GM23338 (cell line): ENCODE results near the gene RAP1GAP. TPM values are rescaled to one million over a fixed set of nuclear protein-coding genes. Genes with fewer than 3 reads are reported as not detected.

Experiments
- ATAC-seq: fragments of 200-7000 bp; cut with Tn5 transposase; 3 replicates; pipeline ENCODE4 v1.9.1; 2020
- DNase-seq: peaks from one replicate; pipeline ENCODE4 v3.0.0-alpha.2; 2015; ENCODE audit warnings: low spot score
- H2AFZ ChIP-seq: fragments of 200-600 bp; sonication (generic); 2 replicates; pipeline ENCODE4 v1.8.0; 2016; ENCODE audit warnings: antibody characterized with exemption, mild to moderate bottlenecking, moderate library complexity
- H3F3A ChIP-seq: fragments of 200-600 bp; sonication (generic); replicated peaks from 2 replicates; pipeline ENCODE4 v1.8.0; 2017; ENCODE audit warnings: antibody characterized with exemption, mixed run types, low read depth
- H3K27ac ChIP-seq: fragments of 200-600 bp; sonication (generic); 2 replicates; pipeline ENCODE4 v1.6.1; 2016; ENCODE audit warnings: low read depth
- H3K27me3 ChIP-seq: fragments of 200-600 bp; sonication (generic); 2 replicates; pipeline ENCODE4 v1.8.0; 2016; ENCODE audit warnings: mild to moderate bottlenecking, mixed run types, moderate library complexity; ENCODE audit not compliant: insufficient read depth
- H3K36me3 ChIP-seq: fragments of 200-600 bp; sonication (generic); 2 replicates; pipeline ENCODE4 v1.8.0; 2016; ENCODE audit warnings: mild to moderate bottlenecking; ENCODE audit not compliant: insufficient read depth
- H3K4me1 ChIP-seq: fragments of 200-600 bp; sonication (generic); 2 replicates; pipeline ENCODE4 v1.8.0; 2016; ENCODE audit warnings: mild to moderate bottlenecking, moderate library complexity; ENCODE audit not compliant: insufficient read depth
- H3K4me2 ChIP-seq: fragments of 200-600 bp; sonication (generic); 2 replicates; pipeline ENCODE4 v1.7.1; 2017; ENCODE audit warnings: mixed run types
- H3K4me3 ChIP-seq: fragments of 200-600 bp; sonication (generic); 2 replicates; pipeline ENCODE4 v1.6.1; 2016; ENCODE audit warnings: mixed run types
- H3K79me2 ChIP-seq: fragments of 200-600 bp; sonication (generic); replicated peaks from 2 replicates; pipeline ENCODE4 v1.8.0; 2017; ENCODE audit warnings: mild to moderate bottlenecking; ENCODE audit not compliant: insufficient read depth
- H3K9me2 ChIP-seq: fragments of 200-600 bp; sonication (generic); 2 replicates; pipeline ENCODE4 v1.8.0; 2017; ENCODE audit not compliant: insufficient read depth
- H4K20me1 ChIP-seq: fragments of 200-600 bp; sonication (generic); replicated peaks from 2 replicates; pipeline ENCODE4 v1.8.0; 2017; ENCODE audit warnings: mild to moderate bottlenecking; ENCODE audit not compliant: insufficient read depth
- H3K27ac Mint-ChIP-seq: 2 replicates; pipeline ENCODE4 v1.8.0; 2020; ENCODE audit warnings: inconsistent platforms, mild to moderate bottlenecking, moderate library complexity, mixed read lengths
- H3K27me3 Mint-ChIP-seq: 3 replicates; pipeline ENCODE4 v1.8.0; 2022; ENCODE audit warnings: low read depth, mild to moderate bottlenecking, moderate library complexity, mixed read lengths, inconsistent platforms; ENCODE audit not compliant: insufficient read depth, poor library complexity
- H3K36me3 Mint-ChIP-seq: 3 replicates; pipeline ENCODE4 v1.8.0; 2021; ENCODE audit warnings: low read depth, mild to moderate bottlenecking, inconsistent platforms, moderate library complexity, mixed read lengths
- H3K4me1 Mint-ChIP-seq: 3 replicates; pipeline ENCODE4 v1.8.0; 2020; ENCODE audit warnings: mild to moderate bottlenecking, inconsistent platforms, mixed read lengths
- H3K4me3 Mint-ChIP-seq: 3 replicates; pipeline ENCODE4 v1.8.0; 2021; ENCODE audit warnings: moderate library complexity, mild to moderate bottlenecking, inconsistent platforms, mixed read lengths
- H3K9me3 Mint-ChIP-seq: 3 replicates; pipeline ENCODE4 v1.8.0; 2020; ENCODE audit warnings: moderate library complexity, mild to moderate bottlenecking, inconsistent platforms, mixed read lengths
- CREB1 ChIP-seq: fragments of 250-450 bp; sonication (Bioruptor Pico); IDR thresholded peaks from 2 replicates; pipeline ENCODE4 v1.5.0; 2020; ENCODE audit warnings: low read depth, mild to moderate bottlenecking, moderate library complexity
- CTCF ChIP-seq, 2 experiments: fragments of 200-600 bp in 1 of 2; sonication (generic) in 1 of 2; conservative IDR thresholded peaks; 2 replicates each; pipeline versions ENCODE4 v1.5.1 to v1.6.1; 2016 to 2017; ENCODE audit warnings: antibody characterized with exemption in 2 of 2, low read depth in 2 of 2, mild to moderate bottlenecking in 2 of 2, moderate library complexity in 1 of 2
- POLR2AphosphoS5 ChIP-seq: IDR thresholded peaks from 2 replicates; pipeline ENCODE4 v1.6.1; 2016; ENCODE audit warnings: antibody characterized with exemption, low read depth
- REST ChIP-seq: IDR thresholded peaks from one replicate; pipeline ENCODE4 v1.6.1; 2018; ENCODE audit warnings: antibody characterized with exemption; ENCODE audit not compliant: unreplicated experiment
- STAT1 ChIP-seq: IDR thresholded peaks from one replicate; pipeline ENCODE4 v1.6.1; 2016; ENCODE audit warnings: antibody characterized with exemption; ENCODE audit not compliant: unreplicated experiment
- ZNF331 ChIP-seq: fragments of 250-450 bp; sonication (Bioruptor Pico); IDR thresholded peaks from 2 replicates; pipeline ENCODE4 v1.5.0; 2020; ENCODE audit warnings: low read depth, mild to moderate bottlenecking, moderate library complexity
- ZNF462 ChIP-seq: fragments of 250-450 bp; sonication (Bioruptor Pico); IDR thresholded peaks from 2 replicates; pipeline ENCODE4 v1.5.0; 2020; ENCODE audit warnings: mild to moderate bottlenecking, moderate library complexity
- polyA plus RNA-seq: library from polyadenylated mRNA; unstranded; fragments of >200 nt; fragmentation: Nextera tagmentation; extraction: Ambion mirVana; gene quantifications from 2 replicates; pipeline ENCODE4 v1.2.1, GENCODE V29; 2016
- total RNA-seq: library from RNA; depleted of rRNA; stranded (reverse); fragments of >200 nt; shearing (Covaris generic); gene quantifications from 2 replicates; pipeline ENCODE4 v1.2.3, GENCODE V29; 2014

RAP1GAP gene
- total and polyA plus RNA-seq, 2 experiments from 2014 or later = 4.3 to 6.6 TPM

- Histone ChIP-seq H3K9me2 (no peaks in the 10 kb centered on the region), H4K20me1 (no peaks in the 10 kb centered on the region; the same call in 1 of the 2 replicates), H3K4me3 (no peak overlapping the region), H3K4me1 (peaks cover 29% of the 10 kb centered on the region), H3K4me2 (no peak overlapping the region), H3K79me2 (no peaks in the 10 kb centered on the region), H3K27me3 (no peaks in the 10 kb centered on the region), H2AFZ (no peak overlapping the region), H3K36me3 (peaks cover 8% of the 10 kb centered on the region; the same call in 1 of the 2 replicates), H3F3A (no peaks in the 10 kb centered on the region), H3K27ac (peak overlapping the region; percentile 0)
- ATAC-seq = no peak
- Mint-ChIP-seq H3K36me3 (peaks cover 30% of the 10 kb centered on the region), H3K27ac (no peak overlapping the region; the same call in 1 of the 2 replicates), H3K4me1 (peaks cover 33% of the 10 kb centered on the region), H3K27me3 (peaks cover 2% of the 10 kb centered on the region), H3K9me3 (no peaks in the 10 kb centered on the region), H3K4me3 (no peak overlapping the region)
- no peak for DNase-seq
- TF ChIP-seq CREB1 (CRISPR knock-in tag) (no peak), REST (no peak), ZNF462 (CRISPR knock-in tag) (no peak), ZNF331 (CRISPR knock-in tag) (no peak), CTCF (conservative IDR thresholded peaks at IDR 0.05; ENCODE audit: low read depth in 2 of 2) (no peak), POLR2AphosphoS5 (no peak), STAT1 (no peak)
Measured at GRCh38 chr1:21707891-21708290, 38.7 kb upstream of the RAP1GAP start.
